ENCODE results near the gene TTLL11.
"Not testable (repeated sequence)": the region's sequence is repeated elsewhere in the genome, so short reads cannot be mapped to it uniquely, and the experiment has no call there.

TTLL11 gene

GRCh38 chr9:121925935-121926334 is 167.2 kb downstream of the TTLL11 start:
- no peak for DNase-seq

GRCh38 chr9:121924700-121925099 is 168.4 kb downstream of the TTLL11 start:
- no peak for DNase-seq

- no peak for DNase-seq
Observed at GRCh38 chr9:121921444-121921843, 171.7 kb downstream of the TTLL11 start.

DNA sequence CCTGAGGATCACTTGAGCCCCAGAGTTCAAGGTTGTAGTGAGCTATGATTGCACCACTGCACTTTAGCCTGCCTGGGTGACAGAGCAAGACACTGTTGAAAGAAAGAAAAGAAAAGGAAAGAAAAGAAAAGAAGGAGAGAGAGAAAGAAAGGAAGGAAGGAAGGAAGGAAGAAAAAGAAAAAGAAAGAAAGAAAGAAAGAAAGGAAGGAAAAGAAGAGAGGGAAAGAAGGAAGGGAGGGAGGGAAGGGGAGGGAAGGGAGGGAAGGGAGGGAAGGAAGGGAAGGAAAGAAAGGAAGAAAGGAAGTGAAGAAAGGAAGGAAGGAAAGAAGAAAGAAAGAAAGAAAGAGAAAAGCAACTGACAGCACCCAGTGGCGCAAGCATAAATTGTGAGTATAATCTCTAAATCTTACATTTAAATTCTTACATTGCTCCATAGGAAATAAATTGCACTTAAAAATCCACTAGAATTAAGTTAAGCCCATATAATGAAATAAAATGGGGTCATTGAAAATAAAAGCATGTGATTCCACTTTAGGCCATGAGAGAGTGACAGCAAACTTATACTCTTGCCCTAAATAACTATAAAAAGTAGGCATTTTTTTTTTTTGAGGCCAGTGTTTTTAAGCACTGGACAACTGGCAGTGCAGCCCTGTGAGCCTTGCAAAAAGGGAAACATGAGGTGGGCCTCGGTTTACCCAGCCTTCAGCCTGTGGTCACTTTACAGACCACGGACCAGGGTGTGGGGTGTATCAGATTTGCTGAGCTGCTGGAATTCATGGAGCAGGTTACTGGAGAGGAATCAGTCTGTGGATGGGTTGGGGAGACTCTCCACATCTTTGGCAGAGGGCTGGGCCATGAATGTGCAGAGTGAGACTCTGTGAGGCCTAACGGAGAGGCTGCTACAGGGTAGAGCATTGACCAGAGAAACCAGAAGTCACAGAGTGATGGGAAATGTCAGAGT is 175.5 kb downstream of the TTLL11 start:
- DNase-seq, result no peak

- no peak for DNase-seq
Observed at GRCh38 chr9:121915304-121915625, 177.8 kb downstream of the TTLL11 start.

DNA sequence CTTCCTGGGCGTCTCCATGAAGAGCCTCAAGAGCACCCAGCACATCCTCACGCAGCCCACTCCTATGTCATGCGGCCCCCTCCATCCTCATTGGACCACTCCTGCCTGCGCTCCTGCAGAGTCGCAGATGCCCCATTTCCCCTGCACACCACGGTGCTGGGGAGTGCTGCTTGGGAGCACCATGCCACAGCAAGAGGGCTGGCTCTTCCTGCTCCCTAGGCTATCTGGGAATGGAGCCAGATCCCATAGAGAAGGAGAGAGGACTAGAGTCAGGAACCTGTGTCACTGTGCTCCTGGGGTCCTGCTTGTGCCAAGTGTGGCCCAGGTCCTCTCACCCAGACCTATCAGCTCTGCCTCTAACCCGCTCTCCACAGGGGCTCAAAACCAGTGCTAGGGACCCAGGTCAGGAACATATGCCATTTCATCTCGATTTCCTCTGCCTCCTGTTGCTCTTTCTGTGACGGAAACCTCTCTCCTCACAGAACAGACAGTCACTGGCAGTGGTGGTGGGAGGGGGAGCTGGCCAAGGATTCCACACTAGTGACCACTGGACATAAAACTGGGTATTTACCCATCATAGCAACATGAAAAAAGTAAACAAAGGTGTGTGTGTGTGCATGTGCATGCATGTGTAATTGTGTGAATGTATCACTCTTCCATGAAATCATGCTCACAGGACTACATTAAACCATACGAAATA is 178.4 kb downstream of the TTLL11 start:
- no peak for DNase-seq

DNA sequence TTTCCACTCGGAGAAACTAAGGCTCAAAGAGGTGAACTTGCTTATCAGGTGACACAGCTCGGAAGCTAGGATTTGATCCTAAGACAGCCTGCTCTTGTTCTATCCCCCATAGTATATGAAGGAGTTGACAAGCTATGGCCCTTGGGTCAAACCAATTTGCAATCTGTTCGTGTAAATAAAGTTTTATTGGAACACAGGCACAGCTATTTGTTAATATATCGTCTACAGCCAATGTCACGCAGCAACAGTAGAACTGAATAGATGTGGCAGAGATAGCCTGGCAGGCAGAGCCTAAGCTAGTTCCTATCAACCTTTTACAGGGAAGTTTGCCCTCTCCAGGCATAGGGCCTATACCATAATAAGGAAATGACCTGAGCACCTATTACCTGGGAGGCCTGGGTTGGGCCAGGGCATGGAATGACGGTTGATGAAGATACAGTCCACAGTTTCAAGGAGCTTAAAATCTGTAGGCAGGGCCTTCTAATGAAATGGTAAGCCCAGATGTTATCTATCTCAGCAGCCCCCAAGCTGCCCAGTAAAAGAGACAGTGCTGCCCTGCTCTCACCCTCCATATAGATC is 179.0 kb downstream of the TTLL11 start:
- DNase-seq, result no peak

- no peak for DNase-seq
Observed at GRCh38 chr9:121912812-121913627, 180.1 kb downstream of the TTLL11 start.

DNA sequence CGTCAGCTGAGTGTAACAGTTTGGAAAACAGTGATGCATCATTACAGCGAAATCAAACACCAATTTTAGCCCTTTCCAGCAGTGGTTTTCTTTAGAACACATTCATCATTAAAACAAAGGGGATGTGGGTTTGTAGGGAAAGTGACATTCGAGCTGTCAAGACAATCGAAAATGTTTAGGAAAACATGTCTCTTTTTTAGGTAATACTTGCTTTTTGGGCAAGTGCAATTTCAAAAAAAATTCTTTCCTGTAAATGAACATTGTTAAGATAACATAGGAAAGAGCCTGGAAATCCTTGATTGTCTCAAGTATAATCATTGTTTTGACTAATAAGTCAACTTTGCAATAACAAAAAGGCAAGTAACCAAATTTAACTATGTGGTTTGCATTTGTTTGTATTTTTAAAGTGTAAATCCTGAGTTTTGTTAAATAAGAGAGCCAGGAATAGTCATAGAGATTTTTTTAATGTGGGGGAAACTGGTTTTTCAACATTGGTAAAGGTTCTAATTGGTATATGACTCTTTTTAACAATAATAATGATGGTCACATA is 182.5 kb downstream of the TTLL11 start:
- no peak for DNase-seq

DNA sequence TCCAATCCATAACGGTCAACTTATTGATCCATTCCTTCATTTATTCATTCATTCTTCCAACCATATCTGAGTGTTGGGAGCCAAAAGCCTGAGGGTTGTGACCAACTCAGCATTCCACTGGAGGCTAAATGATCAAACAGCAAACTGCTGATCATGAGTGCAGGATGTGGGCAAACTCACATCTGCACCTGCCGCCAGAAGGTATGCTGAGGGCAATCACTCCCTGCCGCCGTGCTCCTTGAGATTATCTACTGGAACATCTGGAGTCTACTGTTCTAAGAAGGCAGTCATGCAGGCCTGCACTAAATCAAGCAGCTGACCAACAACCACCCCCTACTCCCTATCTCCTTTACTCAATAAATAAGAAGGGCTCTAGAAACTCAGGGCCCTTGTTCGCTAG is 184.0 kb downstream of the TTLL11 start:
- DNase-seq, result no peak

DNA sequence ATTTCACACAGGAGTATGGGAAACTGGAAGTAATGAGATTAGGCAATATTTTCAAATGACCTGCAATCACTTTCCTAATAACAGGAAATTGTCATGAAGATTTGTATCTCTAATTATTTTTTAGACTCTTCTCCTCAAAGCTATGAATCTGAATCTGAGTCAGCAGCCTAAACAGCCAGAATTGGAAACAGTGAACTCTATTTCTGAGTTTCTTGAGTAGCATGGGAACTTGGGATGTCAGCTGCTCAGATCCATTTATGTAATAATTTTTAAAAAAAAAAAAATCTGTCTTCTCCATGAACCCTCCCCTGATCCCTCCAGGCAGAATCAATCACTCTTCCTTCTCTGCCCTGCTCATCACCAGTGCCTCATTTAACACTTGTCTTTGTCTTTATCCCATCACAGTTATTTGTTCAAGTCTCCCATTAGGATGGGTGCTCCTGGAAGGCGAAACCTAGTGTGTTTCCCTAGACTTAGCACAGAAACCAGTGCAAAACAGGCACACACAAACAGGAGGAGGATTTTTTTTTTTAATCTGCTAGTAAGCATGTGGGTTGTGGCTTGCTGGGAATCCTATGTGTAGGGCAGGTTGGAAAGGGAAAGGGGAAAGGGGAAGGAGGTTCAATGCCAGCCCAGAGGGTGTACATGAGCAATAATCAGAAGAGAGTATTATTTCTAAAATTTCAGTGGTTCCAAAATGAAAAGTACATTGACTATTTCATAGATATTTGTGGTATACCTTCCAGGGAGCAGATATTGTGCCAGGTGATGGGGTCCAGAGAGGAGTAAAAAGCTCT is 186.8 kb downstream of the TTLL11 start:
- no peak for DNase-seq

- DNase-seq, result no peak
Observed at GRCh38 chr9:121902461-121903135, 190.5 kb downstream of the TTLL11 start.

DNA sequence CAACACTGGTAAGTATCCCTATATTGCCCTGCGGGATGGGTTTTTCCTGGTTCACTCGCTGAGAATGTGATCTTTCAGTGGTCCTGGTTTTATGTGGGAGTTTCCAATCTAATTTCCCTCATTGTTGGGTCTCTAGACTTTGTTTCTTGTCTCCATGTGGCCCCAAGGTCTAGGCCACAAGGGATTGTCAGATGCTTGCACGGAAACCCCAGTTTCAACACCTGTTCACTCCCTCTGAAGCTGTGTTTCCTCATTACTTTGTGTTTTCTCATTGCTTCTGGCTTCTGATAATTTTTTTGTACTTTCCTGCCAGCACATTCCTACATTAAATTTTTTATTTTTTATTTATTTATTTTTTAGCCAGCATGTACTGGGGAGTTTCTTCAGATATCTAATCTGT is 191.5 kb downstream of the TTLL11 start:
- DNase-seq, result no peak

DNA sequence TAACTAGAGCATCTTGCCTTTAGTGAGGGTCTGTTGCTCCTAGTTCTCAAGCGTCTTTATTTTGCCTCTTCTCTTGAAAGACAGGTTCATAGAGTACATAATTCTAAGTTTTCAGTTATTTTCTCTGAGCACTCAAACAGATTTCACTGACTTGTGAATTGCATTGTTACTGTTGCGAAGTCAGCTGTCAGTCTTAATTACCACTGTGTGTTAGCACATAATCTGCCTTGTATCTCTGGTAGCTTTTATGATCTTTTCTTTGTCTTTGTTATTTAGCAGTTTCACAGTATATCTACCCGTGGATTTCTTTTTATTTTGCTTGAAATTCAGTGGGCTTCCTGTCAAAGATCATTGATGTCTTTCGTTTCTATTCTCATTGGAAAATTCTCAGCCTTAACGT is 192.9 kb downstream of the TTLL11 start:
- DNase-seq, result no peak

DNA sequence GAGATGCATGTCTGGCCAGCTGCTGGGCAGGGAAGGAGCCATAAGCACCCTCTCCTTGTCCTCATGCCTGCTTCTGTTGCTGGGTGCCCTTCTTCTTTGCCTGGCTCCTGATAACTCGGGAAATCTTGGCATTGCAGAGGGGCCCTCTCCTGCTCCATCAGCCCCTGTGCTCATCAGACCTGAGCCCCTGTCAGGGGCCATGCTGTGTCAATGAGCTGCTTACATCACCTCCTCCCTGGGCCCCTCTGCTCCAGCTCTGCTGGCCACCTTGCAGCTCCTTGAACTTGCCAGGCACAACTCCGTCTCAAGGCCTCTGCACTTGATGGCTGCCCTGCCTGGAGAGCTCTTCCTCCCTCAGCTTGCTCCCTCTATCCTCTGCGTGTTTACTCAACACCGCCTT is 194.3 kb downstream of the TTLL11 start:
- no peak for DNase-seq

GRCh38 chr9:121897140-121897539 is 196.0 kb downstream of the TTLL11 start:
- no peak for DNase-seq

- no peak for DNase-seq
Observed at GRCh38 chr9:121896545-121896943, 196.6 kb downstream of the TTLL11 start.

- DNase-seq, result no peak
Observed at GRCh38 chr9:121895818-121896544, 197.1 kb downstream of the TTLL11 start.

- no peak for DNase-seq
Observed at GRCh38 chr9:121895358-121895757, 197.8 kb downstream of the TTLL11 start.

DNA sequence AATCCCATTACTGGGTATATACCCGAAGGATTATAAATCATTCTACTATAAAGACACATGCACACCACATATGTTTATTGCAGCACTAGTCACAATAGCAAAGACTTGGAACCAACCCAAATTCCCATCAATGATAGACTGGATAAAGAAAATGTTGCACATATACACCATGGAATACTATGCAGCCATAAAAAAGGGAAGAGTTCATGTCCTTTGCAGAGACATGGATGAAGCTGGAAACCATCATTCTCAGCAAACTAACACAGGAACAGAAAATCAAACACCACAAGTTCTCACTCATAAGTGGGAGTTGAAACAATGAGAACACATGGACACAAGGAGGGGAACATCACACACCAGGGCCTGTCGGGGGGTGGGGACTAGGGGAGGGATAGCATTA is 198.7 kb downstream of the TTLL11 start:
- DNase-seq, result not testable (repeated sequence)

All from activated gamma-delta T cell (primary cell).